GM23248 (cell line): ENCODE results near the gene BOLA2B. TPM values are rescaled to one million over a fixed set of nuclear protein-coding genes. Genes with fewer than 3 reads are reported as not detected.
"Not testable (repeated sequence)": the region's sequence is repeated elsewhere in the genome, so short reads cannot be mapped to it uniquely, and the experiment has no call there.

Experiments used
- DNase-seq: peaks from one replicate; pipeline ENCODE4 v3.0.0-alpha.2; 2015
- H2AFZ ChIP-seq: fragments of 200-600 bp; sonication (generic); 2 replicates; pipeline ENCODE4 v1.6.1; 2016; ENCODE audit warnings: antibody characterized with exemption
- H3F3A ChIP-seq: fragments of 200-600 bp; sonication (generic); 2 replicates; pipeline ENCODE4 v1.6.1; 2016; ENCODE audit warnings: mild to moderate bottlenecking, antibody characterized with exemption, mixed run types; ENCODE audit not compliant: insufficient read depth
- H3K27ac ChIP-seq: fragments of 200-600 bp; sonication (generic); 2 replicates; pipeline ENCODE4 v1.5.1; 2016; ENCODE audit warnings: mild to moderate bottlenecking
- H3K27me3 ChIP-seq: fragments of 200-600 bp; sonication (generic); replicated peaks from 2 replicates; pipeline ENCODE4 v1.6.1; 2016; ENCODE audit warnings: mild to moderate bottlenecking; ENCODE audit not compliant: insufficient read depth
- H3K36me3 ChIP-seq: fragments of 200-600 bp; sonication (generic); 2 replicates; pipeline ENCODE4 v1.6.1; 2016; ENCODE audit warnings: low read depth, mild to moderate bottlenecking
- H3K4me1 ChIP-seq: fragments of 200-600 bp; sonication (generic); 2 replicates; pipeline ENCODE4 v1.6.1; 2016; ENCODE audit warnings: mild to moderate bottlenecking; ENCODE audit not compliant: insufficient read depth
- H3K4me2 ChIP-seq: fragments of 200-600 bp; sonication (generic); one replicate; pipeline ENCODE4 v1.6.1; 2016; ENCODE audit warnings: mild to moderate bottlenecking; ENCODE audit not compliant: unreplicated experiment
- H3K4me3 ChIP-seq: fragments of 200-600 bp; sonication (generic); 2 replicates; pipeline ENCODE4 v1.5.1; 2016; ENCODE audit warnings: mild to moderate bottlenecking
- H3K79me2 ChIP-seq: fragments of 200-600 bp; sonication (generic); 2 replicates; pipeline ENCODE4 v1.6.1; 2016; ENCODE audit warnings: mild to moderate bottlenecking; ENCODE audit not compliant: insufficient read depth
- H3K9ac ChIP-seq: fragments of 200-600 bp; sonication (generic); 2 replicates; pipeline ENCODE4 v1.6.1; 2016; ENCODE audit warnings: mild to moderate bottlenecking
- H3K9me2 ChIP-seq: fragments of 200-600 bp; sonication (generic); 2 replicates; pipeline ENCODE4 v1.6.1; 2016; ENCODE audit warnings: mixed run types, mild to moderate bottlenecking, moderate library complexity; ENCODE audit not compliant: insufficient read depth
- H3K9me3 ChIP-seq: fragments of 200-600 bp; sonication (generic); one replicate; pipeline ENCODE4 v1.6.1; 2017; ENCODE audit warnings: low read depth
- H4K20me1 ChIP-seq: fragments of 200-600 bp; sonication (generic); 2 replicates; pipeline ENCODE4 v1.6.0; 2016; ENCODE audit not compliant: insufficient read depth
- EZH2 ChIP-seq: fragments of 200-600 bp; sonication (generic); IDR thresholded peaks from 2 replicates; pipeline ENCODE4 v1.6.1; 2018; ENCODE audit warnings: antibody characterized with exemption, mild to moderate bottlenecking; ENCODE audit not compliant: insufficient read depth, poor library complexity, severe bottlenecking
- EZH2phosphoT487 ChIP-seq: fragments of 200-600 bp; sonication (generic); IDR thresholded peaks from 2 replicates; pipeline ENCODE4 v1.6.1; 2018; ENCODE audit warnings: antibody characterized with exemption, moderate library complexity, mild to moderate bottlenecking, low read depth; ENCODE audit not compliant: insufficient read depth
- WGBS, 2 experiments: methylation state at CpG; one replicate each; pipeline ENCODE4 v1.1.6; 2015 to 2017; ENCODE audit warnings: low lambda C conversion rate in 2 of 2, low coverage in 1 of 2; ENCODE audit errors: missing lambda C conversion rate in 2 of 2; 5-methylcytosine and 5-hydroxymethylcytosine counted together
- in situ Hi-C: fragments of 300-500 bp; cut with MboI; formaldehyde crosslinking; loops from 2 replicates; pipeline ENCODE4 v1.15.0; 2020
- polyA plus RNA-seq: library from polyadenylated mRNA; unstranded; fragments of >200 nt; fragmentation: Nextera tagmentation; extraction: Ambion mirVana; gene quantifications from 2 replicates; pipeline ENCODE4 v1.2.1, GENCODE V29; 2016
- total RNA-seq: library from RNA; depleted of rRNA; stranded (reverse); fragments of >200 nt; shearing (Covaris generic); gene quantifications from 2 replicates; pipeline ENCODE4 v1.2.3, GENCODE V29; 2014

BOLA2B gene
- total and polyA plus RNA-seq, 2 experiments from 2014 or later, result 146 to 155 TPM

GRCh38 chr16:30183233-30184095 lies 10.0 kb downstream of the BOLA2B start, which contains the start of gene CORO1A:
TSS of gene CORO1A (plus strand) at chr16:30183602. CDS start at chr16:30185210, 1,608 bp downstream.
- Histone ChIP-seq H3K4me3 (peak within 1 kb of the TSS; percentile 79), H3K36me3 (no peaks in the 10 kb centered on the region), H3K27ac (no peak within 1 kb of the TSS), H3K79me2 (no peaks in the 10 kb centered on the region), H2AFZ (peak within 1 kb of the TSS; percentile 88), H4K20me1 (no peaks in the 10 kb centered on the region), H3F3A (no peaks in the 10 kb centered on the region), H3K9me2 (no peaks in the 10 kb centered on the region), H3K4me2 (peak within 1 kb of the TSS; percentile 77), H3K27me3 (no peaks in the 10 kb centered on the region), H3K9me3 (no peaks in the 10 kb centered on the region), H3K4me1 (no peaks in the 10 kb centered on the region), H3K9ac (peak within 1 kb of the TSS; percentile 63)
- 1 to 4% methylated on average over 23 to 77 of the region's 81 CpGs for WGBS, 2 experiments
- peak; percentile 88 for DNase-seq
- TF ChIP-seq EZH2, result no peak
- TF ChIP-seq EZH2phosphoT487, result no peak
- in situ Hi-C loops, result no loop called here

- Histone ChIP-seq H3K9ac (no peak overlapping the region), H3K4me3 (no peak overlapping the region), H3K9me3 (no peaks in the 10 kb centered on the region), H4K20me1 (no peaks in the 10 kb centered on the region), H3K4me1 (no peaks in the 10 kb centered on the region), H3K4me2 (no peak overlapping the region), H3K9me2 (no peaks in the 10 kb centered on the region), H3K36me3 (no peaks in the 10 kb centered on the region), H3F3A (no peaks in the 10 kb centered on the region), H2AFZ (no peak overlapping the region), H3K27ac (no peak overlapping the region), H3K79me2 (no peaks in the 10 kb centered on the region), H3K27me3 (no peaks in the 10 kb centered on the region)
- TF ChIP-seq EZH2, result no peak
- TF ChIP-seq EZH2phosphoT487, result no peak
- in situ Hi-C loops, result no loop called here
- WGBS, 2 experiments, result 61 to 68% methylated on average over 3 of the region's 3 CpGs
- no peak for DNase-seq
These were observed 12.7 kb downstream of the BOLA2B start for GRCh38 chr16:30180741-30181140.

GRCh38 chr16:30179931-30180330 lies 13.5 kb downstream of the BOLA2B start:
- H3K36me3 ChIP-seq, result no peaks in the 10 kb centered on the region
- H3K9me2 ChIP-seq, result no peaks in the 10 kb centered on the region
- no peaks in the 10 kb centered on the region for H3K9me3 ChIP-seq
- no peaks in the 10 kb centered on the region for H4K20me1 ChIP-seq
- H3K27me3 ChIP-seq, result no peaks in the 10 kb centered on the region
- TF ChIP-seq EZH2phosphoT487 (no peak), EZH2 (no peak)
- no peaks in the 10 kb centered on the region for H3K4me1 ChIP-seq
- H3K4me2 ChIP-seq, result no peak overlapping the region
- no peak for DNase-seq
- H2AFZ ChIP-seq, result no peak overlapping the region
- in situ Hi-C loops, result no loop called here
- no peaks in the 10 kb centered on the region for H3K79me2 ChIP-seq
- WGBS, 2 experiments, result 80 to 87% methylated on average over 9 of the region's 9 CpGs
- H3K4me3 ChIP-seq, result no peak overlapping the region
- no peak overlapping the region for H3K9ac ChIP-seq
- no peak overlapping the region for H3K27ac ChIP-seq
- no peaks in the 10 kb centered on the region for H3F3A ChIP-seq

GRCh38 chr16:30179195-30179594 lies 14.3 kb downstream of the BOLA2B start:
- no peaks in the 10 kb centered on the region for H3K27me3 ChIP-seq
- H3K9ac ChIP-seq, result no peak overlapping the region
- H3K9me3 ChIP-seq, result no peaks in the 10 kb centered on the region
- H2AFZ ChIP-seq, result no peak overlapping the region
- no peaks in the 10 kb centered on the region for H3K36me3 ChIP-seq
- H3K4me1 ChIP-seq, result no peaks in the 10 kb centered on the region
- H3K9me2 ChIP-seq, result no peaks in the 10 kb centered on the region
- H4K20me1 ChIP-seq, result no peaks in the 10 kb centered on the region
- no peak overlapping the region for H3K4me3 ChIP-seq
- H3K27ac ChIP-seq, result no peak overlapping the region
- TF ChIP-seq EZH2, result no peak
- TF ChIP-seq EZH2phosphoT487, result no peak
- in situ Hi-C loops, result no loop called here
- H3K79me2 ChIP-seq, result no peaks in the 10 kb centered on the region
- 63 to 67% methylated on average over 4 of the region's 4 CpGs for WGBS, 2 experiments
- no peaks in the 10 kb centered on the region for H3F3A ChIP-seq
- no peak overlapping the region for H3K4me2 ChIP-seq
- DNase-seq, result no peak

GRCh38 chr16:30176876-30177275 lies 16.6 kb downstream of the BOLA2B start:
- H3F3A ChIP-seq, H4K20me1 ChIP-seq, H3K27me3 ChIP-seq, H3K36me3 ChIP-seq, H3K27ac ChIP-seq, H3K4me2 ChIP-seq, H3K4me3 ChIP-seq, H3K4me1 ChIP-seq, H2AFZ ChIP-seq, H3K9ac ChIP-seq, H3K9me2 ChIP-seq, in situ Hi-C loops, DNase-seq, H3K9me3 ChIP-seq, H3K79me2 ChIP-seq: not testable (repeated sequence)
- 87 to 92% methylated on average over 6 of the region's 6 CpGs for WGBS, 2 experiments
